Measurements from ENCODE around the gene LSG1.

LSG1 gene

GRCh38 chr3:194686816-194687637 lies 15.0 kb upstream of the LSG1 start:
- no peak for DNase-seq

- no peak for DNase-seq
These were observed 14.4 kb upstream of the LSG1 start for GRCh38 chr3:194686414-194686815.

GRCh38 chr3:194685718-194686413 lies 13.9 kb upstream of the LSG1 start, which contains the start of gene FAM43A:
Gene FAM43A, plus strand, starts transcription at chr3:194685883. Its CDS starts 944 bp downstream, at chr3:194686827.
- DNase-seq = peak; percentile 87

GRCh38 chr3:194685065-194685717 lies 13.2 kb upstream of the LSG1 start:
- no peak for DNase-seq

GRCh38 chr3:194683380-194683779 lies 11.4 kb upstream of the LSG1 start:
- no peak for DNase-seq

GRCh38 chr3:194682694-194683310 lies 10.8 kb upstream of the LSG1 start:
- DNase-seq = peak; percentile 88

- DNase-seq = no peak
These were observed 10.2 kb upstream of the LSG1 start for GRCh38 chr3:194682189-194682693.

GRCh38 chr3:194680888-194681615 lies 9.1 kb upstream of the LSG1 start:
- no peak for DNase-seq

GRCh38 chr3:194676471-194676870 lies 4.5 kb upstream of the LSG1 start:
- DNase-seq = no peak

- DNase-seq = no peak
These were observed 3.7 kb upstream of the LSG1 start for GRCh38 chr3:194675680-194676079.

GRCh38 chr3:194675081-194675640 lies 3.2 kb upstream of the LSG1 start:
- DNase-seq = no peak

GRCh38 chr3:194673761-194674160 lies 1.8 kb upstream of the LSG1 start:
- DNase-seq = no peak

- DNase-seq = no peak
These were observed 885 bp upstream of the LSG1 start for GRCh38 chr3:194672876-194673275.

- DNase-seq = peak; percentile 5
These were observed 486 bp downstream of the LSG1 start for GRCh38 chr3:194671511-194671899.

- no peak for DNase-seq
These were observed 4.6 kb downstream of the LSG1 start for GRCh38 chr3:194667363-194667762.

GRCh38 chr3:194664857-194665256 lies 7.1 kb downstream of the LSG1 start:
- DNase-seq = no peak

GRCh38 chr3:194661946-194662345 lies 10.0 kb downstream of the LSG1 start:
- no peak for DNase-seq

- no peak for DNase-seq
These were observed 10.6 kb downstream of the LSG1 start for GRCh38 chr3:194661374-194661773.

- no peak for DNase-seq
These were observed 12.2 kb downstream of the LSG1 start for GRCh38 chr3:194659778-194660177.

GRCh38 chr3:194658477-194659242 lies 13.3 kb downstream of the LSG1 start:
- no peak for DNase-seq

GRCh38 chr3:194657439-194657838 lies 14.6 kb downstream of the LSG1 start:
- peak; percentile 50 for DNase-seq
